ENCODE measurements around the gene IER2.
"Not testable (repeated sequence)": the region's sequence is repeated elsewhere in the genome, so short reads cannot be mapped to it uniquely, and the experiment has no call there.

- not testable (repeated sequence) for TF ChIP-seq ZNF274 (IDR thresholded peaks at IDR 0.05; ENCODE audit: low read depth, low read length); YY1 (IDR thresholded peaks at IDR 0.05; ENCODE audit: insufficient read depth, insufficient read length)
These were observed 1.0 kb upstream of the IER2 start for GRCh38 chr19:13149173-13149627.
